NCI-H1436 treated with DMSO at 0.1 percent for 48 hours (cell line): ENCODE data around the gene AJM1.

Source experiments
- DNase-seq: peaks from one replicate; lab custom pipeline; 2025; lab: John Stamatoyannopoulos, UW

AJM1 gene

DNA sequence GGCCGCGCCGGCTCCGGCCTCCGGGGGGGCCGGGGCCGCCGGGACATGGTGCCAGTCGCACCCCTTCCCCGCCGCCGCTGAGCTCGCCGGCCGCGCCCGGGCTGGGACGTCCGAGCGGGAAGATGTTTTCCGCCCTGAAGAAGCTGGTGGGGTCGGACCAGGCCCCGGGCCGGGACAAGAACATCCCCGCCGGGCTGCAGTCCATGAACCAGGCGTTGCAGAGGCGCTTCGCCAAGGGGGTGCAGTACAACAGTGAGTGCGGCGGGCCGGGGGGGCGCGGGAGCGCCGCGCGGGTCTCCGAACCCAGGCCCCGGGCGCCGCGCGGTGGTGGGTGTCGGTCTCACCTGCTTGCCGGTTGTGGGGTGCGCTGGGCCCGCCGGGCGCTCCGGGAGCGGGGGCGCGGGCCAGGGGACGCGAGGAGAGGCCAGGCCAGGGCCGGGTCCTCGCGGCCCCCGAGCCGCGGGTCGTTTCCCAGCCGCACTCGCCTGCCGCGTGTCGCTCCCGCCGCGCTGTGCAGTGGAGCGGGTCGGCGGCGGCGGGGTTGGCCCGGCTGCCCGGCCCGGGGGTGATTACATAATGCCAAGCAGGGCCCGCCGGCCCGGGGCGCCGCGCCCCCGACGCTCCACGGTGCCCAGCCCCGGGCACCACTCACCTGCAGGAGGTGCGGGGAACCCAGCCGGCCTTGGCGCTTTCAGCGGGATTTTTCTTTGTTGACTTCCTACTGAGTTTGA, 34.0 kb upstream of the AJM1 start:
- DNase-seq: no peak

DNA sequence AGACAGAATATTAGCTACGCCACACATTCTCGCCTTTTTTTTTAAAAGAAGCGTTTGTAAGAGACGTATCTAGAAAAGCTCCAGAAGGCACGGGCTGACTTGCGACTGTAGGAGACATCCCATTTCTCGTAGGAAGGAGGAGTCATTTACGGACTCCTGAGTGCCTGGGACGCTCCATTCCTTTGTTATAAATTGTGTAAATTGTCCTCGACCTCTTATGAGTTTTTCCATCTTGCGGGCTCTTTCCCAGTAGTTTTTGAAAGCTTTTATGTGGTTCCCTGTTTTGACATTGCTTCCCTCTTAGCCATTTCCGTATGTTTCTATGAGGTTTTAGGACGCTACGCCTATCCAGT, 33.5 kb upstream of the AJM1 start:
- no peak for DNase-seq

DNA sequence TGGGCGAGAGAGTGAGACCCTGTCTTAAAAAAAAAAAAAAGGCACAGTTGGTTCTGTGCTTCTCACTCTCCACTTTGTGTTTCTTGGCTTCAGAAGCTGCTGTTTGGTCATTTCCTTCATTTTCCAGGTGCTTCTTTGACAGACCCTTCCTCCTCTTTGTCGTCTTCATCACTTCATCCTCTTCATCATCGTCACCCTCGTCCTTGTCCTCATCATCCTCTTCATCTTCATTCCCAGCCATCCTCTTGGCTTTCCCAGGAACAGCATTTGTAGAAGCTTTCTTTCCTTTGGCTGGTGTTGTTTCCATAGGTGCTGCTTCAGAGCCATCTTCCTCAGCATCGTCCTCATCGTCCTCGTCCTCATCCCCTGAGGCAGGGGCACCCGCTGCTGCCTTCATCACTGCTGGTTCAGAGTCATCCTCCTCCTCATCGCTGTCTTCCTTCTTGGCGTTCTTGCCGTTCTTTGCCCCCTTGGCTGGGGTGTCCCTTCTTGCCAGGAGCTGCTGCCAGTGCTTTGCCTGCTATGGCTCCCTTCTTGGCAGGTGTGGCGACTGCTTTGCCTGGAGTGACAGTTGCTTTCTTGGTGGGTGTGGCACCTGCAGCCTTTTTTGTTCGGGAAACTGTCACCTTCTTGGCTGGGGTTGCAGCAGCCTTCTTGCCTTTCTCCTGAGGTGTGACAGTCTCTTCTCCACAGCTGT, 27.4 kb upstream of the AJM1 start:
- DNase-seq: no peak

DNA sequence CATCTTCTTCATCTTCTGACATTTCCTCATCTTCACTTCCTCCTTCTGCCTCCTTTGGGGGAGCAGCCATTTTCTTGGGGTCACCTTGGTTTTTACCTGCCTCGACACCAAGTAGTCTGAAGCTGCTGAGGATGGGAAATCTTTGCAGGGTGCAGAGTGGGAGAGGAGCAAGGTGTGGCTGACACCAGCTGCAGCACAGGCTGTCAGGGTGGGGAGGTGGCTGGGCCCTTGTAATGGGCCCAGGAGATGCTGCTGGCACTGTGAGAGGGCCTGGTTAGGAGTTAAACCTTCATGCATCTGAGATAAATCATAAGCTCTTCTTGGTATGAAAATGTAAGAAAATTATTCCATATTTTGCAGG, 26.9 kb upstream of the AJM1 start:
- no peak for DNase-seq

DNA sequence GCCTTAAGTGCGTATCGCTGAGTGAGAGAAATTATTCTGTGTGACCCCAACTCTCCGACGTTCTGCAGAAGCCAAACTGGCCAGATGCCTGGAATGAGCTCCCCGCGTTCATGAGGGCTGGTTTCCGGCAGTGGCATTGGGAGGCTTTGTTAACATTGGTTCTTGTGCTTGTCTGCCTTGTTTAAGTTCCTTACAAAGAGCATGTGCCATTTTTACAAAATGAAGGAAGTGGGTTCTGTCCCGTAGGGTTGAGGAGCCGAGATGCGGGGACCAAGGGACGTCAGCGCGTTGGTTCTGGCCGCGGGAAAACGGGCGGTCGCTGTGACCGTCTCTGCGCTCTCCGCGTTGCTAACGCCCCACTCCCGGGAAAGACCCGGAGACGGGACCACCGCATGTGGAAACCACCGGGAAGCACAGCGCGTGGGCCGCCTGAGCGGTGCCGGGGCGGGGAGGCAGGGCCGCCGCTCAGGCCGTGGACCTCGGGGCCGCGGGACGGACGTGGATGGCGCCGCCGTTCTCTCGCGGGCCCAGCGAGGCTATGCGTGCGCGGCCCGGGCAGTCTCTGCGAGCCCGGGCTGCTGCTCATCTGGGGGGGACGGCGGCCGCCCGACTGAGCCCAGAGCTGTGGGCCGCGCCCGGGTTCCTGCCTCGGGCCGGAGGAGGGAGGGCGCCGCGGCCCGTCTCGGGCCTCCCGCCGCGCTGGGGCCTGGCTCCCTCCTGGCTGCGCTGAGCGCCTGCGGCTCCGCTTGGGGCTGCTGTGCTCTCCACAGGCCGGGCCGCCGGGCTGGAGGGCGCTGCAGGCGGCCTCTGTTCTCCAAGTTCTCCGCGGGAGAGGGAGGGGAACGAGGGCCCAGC, 21.1 kb upstream of the AJM1 start:
- DNase-seq: no peak

DNA sequence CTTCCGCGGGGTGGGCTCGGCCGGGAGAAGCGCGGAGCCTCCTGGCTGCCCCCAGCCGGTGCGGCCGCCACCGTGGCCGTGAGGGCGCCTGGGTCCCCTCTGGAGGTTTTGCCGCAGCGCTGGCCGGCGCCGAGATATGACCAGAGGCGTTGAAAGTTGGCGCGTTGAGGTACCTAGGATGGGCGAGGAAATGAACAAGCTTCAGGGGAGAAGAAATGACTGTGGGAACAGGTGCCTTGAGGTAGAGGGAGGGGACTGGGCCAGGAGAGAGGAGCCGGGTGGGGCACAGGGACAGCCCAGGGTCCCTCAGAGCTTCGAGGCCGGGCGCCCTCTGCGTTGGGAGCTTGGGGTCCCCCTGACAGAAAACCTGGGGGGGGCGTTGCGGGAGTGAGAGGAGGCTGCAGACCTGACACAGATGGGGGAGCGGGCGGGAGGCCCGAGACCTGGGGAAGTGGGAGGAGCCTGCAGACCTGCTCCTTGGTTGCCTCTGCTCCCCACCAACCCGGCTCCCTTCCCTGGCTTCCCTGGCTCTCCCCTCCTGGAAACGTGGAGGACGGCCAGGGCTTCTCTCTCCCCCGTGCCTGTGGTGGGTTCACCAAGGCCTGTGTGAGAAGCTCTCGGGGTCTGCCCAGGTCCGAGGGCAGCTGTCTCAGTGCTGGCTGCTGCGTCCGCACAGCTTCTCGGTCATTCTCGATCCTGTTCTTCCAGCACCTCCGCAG, 20.3 kb upstream of the AJM1 start:
- no peak for DNase-seq

- DNase-seq: no peak
Observed at GRCh38 chr9:136823136-136824046, 18.9 kb upstream of the AJM1 start.

GRCh38 chr9:136824496-136825225, 17.6 kb upstream of the AJM1 start:
- no peak for DNase-seq

DNA sequence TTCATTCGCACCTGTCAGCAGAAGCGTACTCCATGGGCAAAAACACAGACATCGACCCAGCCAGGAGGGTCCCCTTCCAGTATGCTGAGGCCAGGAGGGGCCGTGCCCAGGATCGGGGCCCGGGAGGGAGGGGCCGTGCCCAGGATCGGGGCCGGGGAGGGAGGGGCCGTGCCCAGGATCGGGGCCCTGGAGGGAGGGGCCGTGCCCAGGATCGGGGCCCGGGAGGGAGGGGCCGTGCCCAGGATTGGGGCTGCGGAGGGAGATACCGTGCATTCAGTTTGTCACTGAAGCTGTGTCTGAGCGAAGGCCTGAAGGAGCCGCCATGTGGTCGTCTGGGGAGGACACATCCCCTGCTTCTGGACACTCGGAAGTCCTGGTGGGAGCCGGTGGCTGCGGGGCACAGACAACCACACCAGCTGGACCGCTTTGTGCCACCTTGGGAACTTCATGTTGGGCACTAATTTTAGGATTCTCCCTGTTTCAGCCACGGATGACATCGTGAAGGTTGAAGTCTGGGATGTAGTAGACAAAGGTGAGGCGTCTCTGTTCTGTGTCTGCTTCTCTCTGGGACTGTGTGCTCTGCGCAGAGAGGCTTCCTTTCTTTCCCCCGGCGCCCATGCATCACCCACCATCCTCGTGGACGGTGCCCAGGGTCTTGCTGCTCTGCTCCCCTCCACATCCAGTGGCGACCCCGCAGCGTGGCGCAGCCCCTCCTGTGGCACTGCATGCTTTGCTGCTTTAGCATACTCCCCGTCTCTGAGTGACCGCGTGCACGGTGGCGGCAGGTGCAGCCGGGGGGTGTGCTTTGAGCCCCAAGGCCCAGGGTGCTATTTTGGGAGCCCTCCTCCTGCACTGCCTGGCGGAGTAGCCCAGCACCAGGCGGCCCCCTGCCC, 16.7 kb upstream of the AJM1 start:
- DNase-seq: no peak

GRCh38 chr9:136826188-136826541, 16.1 kb upstream of the AJM1 start:
- DNase-seq: no peak

DNA sequence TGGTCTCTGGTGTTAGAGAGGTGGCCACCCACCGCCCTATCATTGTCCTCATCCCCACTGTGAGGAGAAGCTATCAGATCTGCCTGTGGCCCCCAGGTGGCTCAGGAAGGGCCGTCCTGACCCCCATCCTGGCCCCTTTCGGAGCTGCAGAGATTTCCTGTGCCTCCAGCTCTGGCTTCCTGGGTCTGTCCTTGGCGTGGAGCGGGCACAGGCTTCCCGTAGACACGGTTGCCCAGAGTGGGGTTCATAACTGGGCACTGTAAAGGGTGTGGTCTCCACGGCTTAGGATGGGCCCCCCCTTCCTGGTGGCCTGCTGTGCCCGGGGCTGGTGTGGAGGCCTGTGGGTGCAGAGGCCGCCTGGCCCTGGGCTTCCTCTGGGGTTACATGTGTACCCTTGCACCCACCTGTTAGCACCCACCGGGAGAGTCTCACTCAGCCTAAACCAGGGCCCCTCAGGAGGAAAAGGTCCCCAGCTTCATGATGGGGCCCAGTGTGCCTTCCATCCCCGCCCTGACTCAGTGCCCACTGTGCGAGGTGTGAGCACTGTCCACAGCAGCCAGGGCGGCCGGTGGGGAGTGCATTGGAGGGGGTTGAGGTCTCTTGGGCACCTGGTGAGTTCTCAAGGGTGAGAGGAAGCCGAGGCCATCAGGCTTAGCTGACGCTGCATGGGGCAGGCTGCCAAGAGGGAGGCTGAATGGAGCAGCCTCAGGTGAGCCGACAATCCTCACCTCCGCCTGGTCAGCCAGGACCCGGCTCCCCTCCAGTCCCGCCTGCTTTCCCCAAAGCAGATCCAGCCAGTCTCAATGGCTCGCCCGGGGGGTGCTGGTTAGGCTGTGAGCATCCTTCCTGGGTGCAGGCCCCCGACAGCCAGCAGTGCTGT, 15.3 kb upstream of the AJM1 start:
- DNase-seq: no peak

DNA sequence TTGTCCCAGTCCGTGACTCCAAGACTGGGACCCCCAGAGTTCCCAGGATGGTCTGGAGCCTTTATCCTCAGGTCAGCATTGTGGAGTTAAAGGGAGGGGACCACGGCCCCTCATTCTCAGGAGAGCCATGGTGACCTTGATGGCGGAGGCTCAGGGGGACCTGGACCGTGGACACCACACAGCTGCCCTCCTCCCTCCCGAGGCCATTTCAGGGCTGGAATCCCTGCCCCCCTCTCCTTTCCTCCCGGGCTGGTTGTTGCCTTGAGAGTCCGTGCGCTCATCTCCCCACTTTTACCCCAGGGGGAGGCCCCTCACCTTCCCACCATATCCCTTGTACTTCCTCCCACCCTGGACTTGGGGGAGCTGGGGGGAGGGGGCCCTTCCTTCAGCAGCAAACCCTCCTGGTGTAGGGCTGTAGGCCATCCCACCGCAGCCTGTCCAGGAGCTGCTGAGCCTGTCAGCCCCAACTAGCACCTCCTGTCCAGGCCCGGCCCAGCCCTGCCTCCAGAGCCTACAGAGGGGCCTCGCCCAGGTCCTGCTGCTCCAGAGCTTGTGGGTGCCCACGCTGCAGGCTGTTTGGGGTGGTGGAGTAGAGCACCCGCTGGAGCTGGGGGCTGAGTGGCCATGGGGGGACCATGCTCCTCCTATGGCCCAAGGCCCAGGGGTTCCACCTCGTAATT, 14.3 kb upstream of the AJM1 start:
- DNase-seq: no peak

DNA sequence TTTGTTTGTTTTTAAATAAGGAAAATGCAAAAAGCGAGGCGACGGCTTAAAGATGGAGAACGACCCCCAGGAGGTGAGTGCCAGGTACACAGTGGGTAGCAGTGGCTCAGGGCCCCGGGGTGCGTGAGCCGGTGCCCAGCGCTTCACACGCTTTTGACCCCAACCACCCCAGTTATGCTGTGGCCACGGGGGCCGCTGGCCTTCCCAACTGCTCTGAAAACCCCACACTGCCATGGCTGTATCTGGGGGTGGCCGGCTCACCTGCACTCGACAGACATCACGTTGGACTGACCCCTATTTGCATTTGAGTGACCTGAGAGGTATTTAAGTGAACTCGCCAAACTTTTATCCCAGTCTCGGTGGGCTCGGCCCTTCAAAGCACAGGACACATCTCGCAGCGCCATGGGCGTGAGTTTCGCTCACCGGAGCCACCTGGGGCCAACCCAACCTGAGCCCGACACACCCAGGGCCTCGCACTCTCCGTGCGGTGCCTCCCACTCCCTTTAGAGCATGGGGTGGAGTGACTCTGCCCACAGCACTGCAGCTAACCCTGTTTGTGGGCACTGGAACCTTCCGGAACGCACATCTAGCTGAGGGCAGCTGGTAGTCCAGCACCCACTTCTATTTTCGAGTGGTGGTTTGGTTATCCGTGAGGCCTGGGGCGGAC, 13.7 kb upstream of the AJM1 start:
- no peak for DNase-seq

- no peak for DNase-seq
Observed at GRCh38 chr9:136829412-136829811, 12.9 kb upstream of the AJM1 start.

GRCh38 chr9:136829981-136830885, 12.0 kb upstream of the AJM1 start:
- no peak for DNase-seq

DNA sequence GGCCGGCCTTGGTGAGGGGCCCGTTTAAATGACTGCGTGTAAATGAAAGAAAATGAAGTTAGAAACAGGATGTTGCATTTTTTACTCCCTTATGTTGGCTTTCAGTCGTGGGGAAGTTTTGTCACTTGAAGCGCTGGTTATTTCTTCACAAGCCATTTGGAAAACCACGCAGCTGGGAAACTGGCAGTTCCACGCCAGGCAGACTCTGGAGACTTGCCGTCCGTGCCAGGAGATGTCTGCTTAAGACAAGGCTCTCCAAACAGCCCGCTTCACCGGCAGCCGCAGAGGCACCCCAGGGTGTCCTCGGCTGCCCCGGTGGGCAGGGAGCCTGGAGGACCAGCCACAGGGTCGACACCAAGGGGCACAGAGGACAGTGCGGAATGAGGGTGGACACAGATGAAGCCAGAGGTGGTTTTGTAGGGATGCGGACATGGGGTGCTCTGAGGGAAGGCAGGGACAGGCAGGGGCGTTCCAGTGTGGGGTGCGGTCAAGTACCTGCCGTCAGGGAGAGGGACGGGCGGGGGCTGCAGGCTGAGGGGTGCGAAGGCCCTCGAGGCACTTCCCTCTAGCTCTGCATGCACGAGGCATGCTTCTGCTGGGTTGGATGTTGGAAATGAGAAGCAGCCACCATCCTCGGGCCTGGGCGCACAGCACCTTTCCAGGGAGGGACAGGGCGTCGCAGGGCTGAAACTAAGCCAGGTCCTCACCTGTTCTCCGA, 11.1 kb upstream of the AJM1 start:
- DNase-seq: no peak
